CMK (cell line): Measurements from ENCODE around the gene CBX7.

Experiments used
- DNase-seq: peaks from one replicate; pipeline ENCODE4 v3.0.0-alpha.2; 2010; ENCODE audit warnings: low read depth

The CBX7 gene

DNA sequence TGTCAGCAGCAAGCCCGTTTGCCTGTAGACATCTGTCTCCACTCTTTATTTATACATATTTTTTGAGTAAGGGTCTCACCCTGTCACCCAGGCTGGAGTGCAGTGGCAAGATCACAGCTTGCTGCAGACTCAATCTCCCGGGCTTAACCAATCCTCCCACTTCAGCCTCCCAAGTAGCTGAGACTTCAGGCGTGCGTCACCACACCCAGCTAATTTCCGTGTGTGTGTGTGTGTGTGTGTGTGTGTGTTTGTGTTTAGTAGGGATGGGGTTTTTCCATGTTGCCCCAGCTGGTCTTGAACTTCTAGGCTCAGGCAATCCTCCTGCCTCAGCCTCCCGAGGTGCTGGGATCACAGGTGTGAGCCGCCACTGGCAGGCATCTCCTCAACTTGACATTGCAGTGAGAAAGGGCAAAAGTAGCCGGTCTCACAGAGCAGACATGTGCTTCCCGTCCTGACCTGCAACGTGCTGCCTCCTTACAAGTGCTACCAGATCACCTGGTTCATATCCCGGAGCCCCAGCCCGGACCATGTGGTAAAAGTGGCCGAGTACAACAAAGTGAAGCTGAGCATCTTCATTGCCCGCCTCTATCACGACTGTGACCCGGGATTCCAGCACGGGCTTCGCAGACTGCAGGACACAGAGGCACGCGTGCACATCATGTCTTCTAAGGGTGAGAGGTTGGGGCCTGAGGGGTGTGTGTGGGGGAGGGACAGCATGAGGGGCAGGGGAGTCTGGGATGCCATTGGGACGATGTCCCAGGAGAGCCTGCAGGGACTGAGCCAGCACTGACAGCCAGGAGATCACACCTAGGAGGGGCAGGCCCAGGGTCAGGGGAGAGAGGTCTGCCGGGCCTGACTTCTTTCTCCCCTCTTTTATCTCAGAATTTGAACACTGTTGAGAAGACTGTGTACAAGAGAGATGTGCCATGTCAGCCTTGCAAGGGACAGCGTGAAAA is 61.1 kb downstream of the CBX7 start:
- no peak for DNase-seq

DNA sequence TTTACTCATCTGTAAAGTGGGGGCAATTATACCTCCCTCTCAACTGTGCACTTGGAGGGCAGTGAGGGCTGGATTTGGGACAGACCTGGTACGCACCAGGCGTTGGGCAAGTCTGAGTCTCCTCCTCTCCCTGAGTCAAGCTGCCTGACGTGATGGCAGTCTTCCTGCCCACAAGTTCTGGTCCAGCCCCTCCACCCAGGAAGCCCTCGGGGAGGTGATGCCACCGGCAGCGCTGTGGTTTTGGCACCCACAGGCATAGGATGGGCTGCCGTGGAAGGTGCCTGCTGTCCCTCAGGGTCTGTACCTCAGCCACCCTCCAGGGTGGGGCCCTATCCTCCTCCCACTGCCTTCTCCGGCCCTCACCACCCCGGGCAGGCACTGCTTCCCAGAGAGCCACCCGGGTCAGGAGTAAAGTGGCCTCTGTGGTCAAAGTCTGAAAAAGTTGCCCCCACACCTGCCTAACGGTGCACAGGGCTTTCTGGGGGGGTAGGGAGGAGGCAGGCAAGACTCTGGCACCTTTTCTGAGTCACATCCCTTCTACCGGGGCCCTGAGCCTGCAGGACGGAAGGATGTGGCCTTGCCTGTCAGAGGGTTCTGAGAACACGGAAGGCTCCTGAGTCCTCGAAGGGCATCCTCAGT is 61.9 kb downstream of the CBX7 start:
- no peak for DNase-seq

DNA sequence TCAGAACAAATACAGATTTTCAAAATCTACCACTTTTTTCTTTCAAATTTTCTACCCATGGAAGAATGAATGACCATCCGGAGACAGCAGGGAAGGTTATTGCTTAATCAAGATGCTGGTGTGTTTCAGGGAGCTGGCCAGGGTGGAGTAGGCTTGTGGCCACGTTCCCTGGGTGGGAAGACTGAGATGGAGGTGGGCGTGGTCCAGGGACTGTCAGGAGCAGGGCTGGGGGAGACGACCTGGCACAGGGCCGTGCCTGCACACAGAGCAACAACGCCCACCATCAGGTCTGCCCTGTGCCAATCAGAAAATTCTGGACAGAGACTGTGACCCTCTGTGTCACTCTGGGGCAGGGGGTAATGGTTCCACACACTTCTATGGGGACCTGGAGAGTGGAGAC is 62.6 kb downstream of the CBX7 start:
- DNase-seq = no peak

DNA sequence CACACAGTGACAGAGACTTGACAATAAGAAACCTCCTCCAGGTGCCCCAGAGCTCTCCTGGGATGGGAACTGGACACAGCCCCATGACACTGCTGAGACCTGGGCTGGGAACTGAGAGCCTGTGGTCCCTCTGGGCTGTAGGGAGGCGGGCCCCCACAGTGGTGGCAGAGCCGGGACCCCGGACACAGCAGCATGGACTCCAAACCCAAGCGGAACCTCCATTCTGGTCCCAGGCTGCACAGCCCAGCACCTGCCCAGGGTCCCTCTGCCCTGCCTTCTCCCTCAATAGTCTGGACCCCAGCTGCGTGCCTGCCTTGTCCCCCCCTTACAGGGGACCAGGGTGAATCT is 63.8 kb downstream of the CBX7 start:
- no peak for DNase-seq

DNA sequence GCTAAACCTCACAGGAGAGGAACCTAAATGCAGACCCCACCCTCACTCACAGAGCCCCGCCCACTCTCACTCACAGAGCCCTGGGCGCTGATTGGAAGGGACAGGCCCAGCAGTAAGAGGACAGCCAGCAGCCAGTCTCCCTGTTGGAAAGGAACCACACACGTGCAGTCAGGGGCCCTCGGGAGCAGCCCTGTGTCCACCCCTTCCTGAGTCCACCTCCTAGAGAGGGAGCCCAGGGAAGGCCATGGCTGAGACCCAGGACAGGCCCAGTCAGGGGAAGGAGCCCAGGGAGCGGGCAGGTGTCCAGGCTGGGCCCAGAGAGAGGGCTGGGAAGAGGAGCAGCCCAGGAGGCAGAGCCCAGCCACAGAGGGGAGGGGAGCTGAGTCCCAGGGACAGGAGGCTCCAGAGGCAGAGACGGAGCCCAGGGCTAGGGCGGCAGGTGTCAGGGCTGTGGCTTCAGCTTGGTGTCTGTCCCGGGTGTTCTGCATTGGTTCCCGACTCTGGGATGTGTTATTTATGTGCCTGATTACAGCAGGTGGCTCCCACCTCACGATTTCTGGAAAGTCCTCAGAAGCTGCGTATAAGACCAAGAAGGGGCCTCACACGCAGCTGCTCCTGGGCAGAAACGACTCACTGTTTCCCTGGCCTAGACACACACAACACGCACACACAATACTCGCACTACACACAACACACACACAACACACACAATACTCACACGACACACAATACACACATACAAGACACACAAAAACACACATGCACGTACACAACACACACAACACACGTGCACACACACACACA is 64.4 kb downstream of the CBX7 start:
- DNase-seq = no peak

DNA sequence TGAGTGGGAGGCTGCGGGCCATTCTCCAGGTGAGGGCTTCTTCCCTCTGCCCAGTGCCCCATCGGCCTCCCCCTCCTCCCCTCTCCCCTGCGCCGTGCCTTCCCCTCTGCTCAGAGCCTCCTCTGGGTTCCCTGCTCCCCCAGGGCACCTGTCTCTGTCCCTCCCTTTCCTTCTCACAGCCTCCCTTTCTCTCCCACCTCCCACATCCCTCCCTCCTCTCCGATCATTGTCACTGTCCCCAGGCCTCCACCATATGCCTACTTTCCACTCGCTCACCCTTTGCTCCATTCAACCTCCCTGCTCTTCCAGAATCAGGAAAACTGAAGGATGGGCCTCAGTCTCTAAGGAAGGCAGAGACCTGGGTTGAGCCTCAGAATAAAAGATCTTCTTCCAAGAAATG is 65.4 kb downstream of the CBX7 start:
- DNase-seq = no peak

DNA sequence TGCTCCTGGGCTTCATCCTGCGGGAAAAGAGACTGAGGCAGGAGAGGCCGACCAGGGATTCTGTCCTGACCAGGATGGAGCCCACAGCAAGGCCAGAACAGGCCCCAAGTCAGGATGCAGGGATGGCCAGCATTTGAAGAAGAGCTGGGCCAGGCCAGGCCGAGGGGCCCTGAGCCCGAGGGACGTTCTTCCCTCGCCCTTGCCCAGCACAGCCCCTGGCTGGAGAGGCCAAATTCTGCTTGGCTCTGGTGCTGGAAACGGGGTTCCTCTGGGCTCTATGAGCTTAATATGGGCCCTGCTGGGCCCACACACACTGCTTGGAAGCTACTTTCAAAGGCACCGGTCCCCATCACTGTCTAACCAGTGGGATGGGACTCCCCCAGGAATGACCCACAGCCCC is 67.8 kb downstream of the CBX7 start:
- DNase-seq = no peak

DNA sequence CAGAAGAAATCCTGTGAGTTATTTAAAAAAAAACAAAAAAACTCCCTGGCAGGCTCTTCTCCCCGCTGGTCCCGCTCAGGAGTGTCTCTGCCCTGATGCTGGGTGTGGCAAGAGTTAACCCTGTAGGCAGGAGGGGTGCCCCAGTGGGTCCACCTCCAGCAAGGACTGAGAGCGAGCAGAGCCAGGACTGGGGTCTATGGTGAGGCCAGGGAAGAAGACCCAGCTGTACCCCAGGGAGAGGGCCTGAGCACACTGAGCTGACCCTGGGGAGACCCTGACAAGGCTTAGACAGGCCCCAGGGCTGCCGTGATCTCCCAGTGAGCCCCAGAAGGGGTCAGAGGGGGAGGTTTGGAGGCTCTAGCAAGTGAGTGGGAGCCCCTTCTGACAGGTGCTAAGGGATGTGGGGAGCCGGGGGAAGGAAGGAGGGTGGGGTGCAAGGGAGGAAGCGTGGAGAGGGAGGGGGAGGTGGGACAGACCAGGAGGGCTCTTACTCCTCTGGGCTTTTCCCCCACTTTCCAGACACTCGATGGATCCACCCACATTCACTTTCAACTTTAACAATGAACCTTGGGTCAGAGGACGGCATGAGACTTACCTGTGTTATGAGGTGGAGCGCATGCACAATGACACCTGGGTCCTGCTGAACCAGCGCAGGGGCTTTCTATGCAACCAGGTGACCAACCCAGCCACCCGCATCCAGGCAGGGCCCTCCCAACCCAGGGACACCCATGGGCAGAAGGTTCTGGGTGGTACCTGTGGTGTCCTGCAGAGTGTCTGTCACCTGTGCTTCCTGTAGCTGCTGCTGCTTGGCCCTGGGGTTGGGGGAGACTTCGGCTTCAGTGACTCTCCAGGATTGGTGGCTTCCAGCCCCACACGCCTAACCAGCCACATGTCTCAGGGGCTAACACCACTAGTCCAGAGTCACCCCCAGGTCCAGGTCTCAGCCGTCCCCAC is 69.0 kb downstream of the CBX7 start:
- DNase-seq = no peak

DNA sequence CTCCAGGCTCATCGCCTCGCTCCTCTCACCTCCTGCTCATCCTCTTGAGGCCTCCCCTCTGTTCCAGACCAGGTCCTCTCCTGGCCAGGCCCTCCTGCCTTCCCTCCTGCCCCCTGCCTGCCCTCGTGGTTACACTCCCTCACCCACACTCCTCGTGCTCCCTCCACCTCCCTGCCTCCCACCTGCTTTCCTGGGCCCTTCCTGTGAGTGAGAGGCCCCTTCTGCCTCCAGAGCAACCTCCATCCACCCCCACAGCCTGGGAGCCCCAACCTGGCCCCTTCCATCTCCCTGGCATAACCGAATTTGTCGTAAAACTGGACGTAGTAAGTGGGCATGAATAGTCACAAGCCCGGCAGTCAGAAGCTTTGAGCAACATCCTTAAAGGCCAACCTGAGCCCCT is 70.9 kb downstream of the CBX7 start:
- DNase-seq = no peak

DNA sequence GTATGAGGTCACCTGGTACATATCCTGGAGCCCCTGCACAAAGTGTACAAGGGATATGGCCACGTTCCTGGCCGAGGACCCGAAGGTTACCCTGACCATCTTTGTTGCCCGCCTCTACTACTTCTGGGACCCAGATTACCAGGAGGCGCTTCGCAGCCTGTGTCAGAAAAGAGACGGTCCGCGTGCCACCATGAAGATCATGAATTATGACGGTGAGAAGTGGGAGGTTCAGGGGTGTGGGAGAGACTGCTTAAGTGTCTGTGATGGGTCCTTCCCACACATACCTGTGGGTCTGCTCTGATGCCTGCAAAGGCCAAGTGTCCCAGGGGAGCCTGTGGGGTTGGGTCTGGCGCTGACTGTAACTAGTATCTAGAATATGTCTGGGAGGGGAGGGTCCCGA is 71.5 kb downstream of the CBX7 start:
- no peak for DNase-seq
